GM19193 (cell line): ENCODE results near the gene GATD1.

Experiments
- POLR2A ChIP-seq: IDR thresholded peaks from 4 replicates; pipeline ENCODE4 v1.6.1; 2011; ENCODE audit not compliant: insufficient read depth, insufficient read length; ENCODE audit errors: extremely low read depth

Gene GATD1

GRCh38 chr11:766106-766935 lies 11.0 kb downstream of the GATD1 start:
- TF ChIP-seq POLR2A: peak; percentile 17

GRCh38 chr11:765802-766091 lies 11.5 kb downstream of the GATD1 start:
- no peak for TF ChIP-seq POLR2A

GRCh38 chr11:765025-765801 lies 12.1 kb downstream of the GATD1 start:
- TF ChIP-seq POLR2A: no peak

- TF ChIP-seq POLR2A: peak; percentile 8
These were observed 12.8 kb downstream of the GATD1 start for GRCh38 chr11:764322-765024.

- peak; percentile 7 for TF ChIP-seq POLR2A
These were observed 13.6 kb downstream of the GATD1 start for GRCh38 chr11:763549-764321.

- no peak for TF ChIP-seq POLR2A
These were observed 14.2 kb downstream of the GATD1 start for GRCh38 chr11:763073-763463.

- TF ChIP-seq POLR2A: no peak
These were observed 14.7 kb downstream of the GATD1 start for GRCh38 chr11:762421-763072.

- TF ChIP-seq POLR2A: no peak
These were observed 15.7 kb downstream of the GATD1 start for GRCh38 chr11:761526-762108.

GRCh38 chr11:760236-760635 lies 17.1 kb downstream of the GATD1 start:
- no peak for TF ChIP-seq POLR2A

- TF ChIP-seq POLR2A: no peak
These were observed 27.6 kb downstream of the GATD1 start for GRCh38 chr11:749731-750130.

GRCh38 chr11:748007-748359 lies 29.3 kb downstream of the GATD1 start:
- TF ChIP-seq POLR2A: no peak

- TF ChIP-seq POLR2A: peak; percentile 76
These were observed 29.9 kb downstream of the GATD1 start, which contains the start of gene TALDO1 for GRCh38 chr11:747158-748006. Gene TALDO1, plus strand, starts transcription at chr11:747464. Its CDS starts 18 bp downstream, at chr11:747482.
